H1 (cell line): ENCODE data around the gene TMEM41A.

ENCODE experiments used
- CBX5 ChIP-seq: fragments of 300-800, 300-1000 bp; sonication (generic); IDR thresholded peaks from 2 replicates; pipeline ENCODE4 v1.7.1; 2016; ENCODE audit warnings: antibody characterized with exemption, low read length, low read depth
- CHD1 ChIP-seq: IDR thresholded peaks from 2 replicates; pipeline ENCODE4 v1.6.1; 2012; ENCODE audit warnings: low read depth, low read length, improper control_type of control experiment
- EZH2 ChIP-seq: fragments of 200-600 bp; sonication (generic); IDR thresholded peaks from 2 replicates; pipeline ENCODE4 v1.7.1; 2012; ENCODE audit warnings: low read depth, mild to moderate bottlenecking, moderate library complexity, low read length, inconsistent platforms; ENCODE audit not compliant: severe bottlenecking
- POLR2A ChIP-seq, 2 experiments: IDR thresholded peaks; 1 replicate in 1 of 2; 2 replicates in 1 of 2; pipeline ENCODE4 v1.6.1; 2011; ENCODE audit warnings: low read depth in 2 of 2, low read length in 2 of 2, mild to moderate bottlenecking in 2 of 2; ENCODE audit errors: control extremely low read depth in 1 of 2
- RAD21 ChIP-seq, 2 experiments: IDR thresholded peaks in 1 of 2; conservative IDR thresholded peaks in 1 of 2; 2 replicates each; pipeline ENCODE4 v1.6.1; 2011; ENCODE audit warnings: low read depth in 2 of 2, low read length in 2 of 2, improper control_type of control experiment in 1 of 2, inconsistent platforms in 1 of 2, mild to moderate bottlenecking in 1 of 2, moderate library complexity in 1 of 2
- TBP ChIP-seq: IDR thresholded peaks from 2 replicates; pipeline ENCODE4 v1.6.1; 2011; ENCODE audit warnings: low read depth, low read length, improper control_type of control experiment
- ZNF274 ChIP-seq: IDR thresholded peaks from 2 replicates; pipeline ENCODE4 v1.7.0; 2012; ENCODE audit warnings: low read length, borderline replicate concordance; ENCODE audit errors: extremely low read depth
- TF ChIP-seq, protein P1 (sequence below), 3 experiments: IDR thresholded peaks; 1 replicate in 2 of 3; 2 replicates in 1 of 3; pipeline versions ENCODE4 v1.5.1 to v1.6.1; 2011; ENCODE audit warnings: low read length in 3 of 3, mild to moderate bottlenecking in 3 of 3, inconsistent platforms in 2 of 3, low read depth in 1 of 3, moderate library complexity in 1 of 3; ENCODE audit not compliant: insufficient read depth in 1 of 3; ENCODE audit errors: control extremely low read depth in 1 of 3

DNA sequence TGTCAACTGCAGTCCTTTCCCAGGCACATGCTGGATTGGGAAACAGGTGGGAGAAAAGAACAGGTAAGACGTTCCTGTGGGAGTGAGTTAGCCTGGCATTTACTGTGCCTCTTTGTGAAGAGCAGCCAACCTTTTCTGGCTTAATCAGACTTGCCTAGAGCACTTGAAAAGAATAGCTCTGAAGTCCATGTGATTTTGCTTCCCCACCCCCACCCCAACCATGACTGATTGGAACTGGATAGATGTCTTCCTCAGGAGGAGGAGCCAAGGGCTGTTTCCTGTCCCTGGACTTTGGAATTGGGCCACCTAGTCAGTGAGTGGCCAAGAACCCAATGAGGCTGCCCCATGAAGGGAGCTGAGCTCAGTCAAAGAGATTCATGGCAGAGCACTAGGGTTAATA is 4.7 kb upstream of the TMEM41A start:
- TF ChIP-seq TBP (no peak), EZH2 (no peak), RAD21 (IDR thresholded peaks at IDR 0.05 in 1 of 2, conservative IDR thresholded peaks at IDR 0.05 in 1 of 2; ENCODE audit: low read depth in 2 of 2, low read length in 2 of 2) (no peak), POLR2A (IDR thresholded peaks at IDR 0.05; ENCODE audit: control extremely low read depth in 1 of 2, low read depth in 2 of 2, low read length in 2 of 2) (no peak), CBX5 (no peak), ZNF274 (no peak), CHD1 (no peak)
- TF ChIP-seq, protein P1, sequence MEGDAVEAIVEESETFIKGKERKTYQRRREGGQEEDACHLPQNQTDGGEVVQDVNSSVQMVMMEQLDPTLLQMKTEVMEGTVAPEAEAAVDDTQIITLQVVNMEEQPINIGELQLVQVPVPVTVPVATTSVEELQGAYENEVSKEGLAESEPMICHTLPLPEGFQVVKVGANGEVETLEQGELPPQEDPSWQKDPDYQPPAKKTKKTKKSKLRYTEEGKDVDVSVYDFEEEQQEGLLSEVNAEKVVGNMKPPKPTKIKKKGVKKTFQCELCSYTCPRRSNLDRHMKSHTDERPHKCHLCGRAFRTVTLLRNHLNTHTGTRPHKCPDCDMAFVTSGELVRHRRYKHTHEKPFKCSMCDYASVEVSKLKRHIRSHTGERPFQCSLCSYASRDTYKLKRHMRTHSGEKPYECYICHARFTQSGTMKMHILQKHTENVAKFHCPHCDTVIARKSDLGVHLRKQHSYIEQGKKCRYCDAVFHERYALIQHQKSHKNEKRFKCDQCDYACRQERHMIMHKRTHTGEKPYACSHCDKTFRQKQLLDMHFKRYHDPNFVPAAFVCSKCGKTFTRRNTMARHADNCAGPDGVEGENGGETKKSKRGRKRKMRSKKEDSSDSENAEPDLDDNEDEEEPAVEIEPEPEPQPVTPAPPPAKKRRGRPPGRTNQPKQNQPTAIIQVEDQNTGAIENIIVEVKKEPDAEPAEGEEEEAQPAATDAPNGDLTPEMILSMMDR (IDR thresholded peaks at IDR 0.05; ENCODE audit: control extremely low read depth in 1 of 3, insufficient read depth in 1 of 3, low read depth in 1 of 3, low read length in 3 of 3): no peak
